K562 (cell line): ENCODE data around the gene RBMS3. TPM values are rescaled to one million over a fixed set of nuclear protein-coding genes. Genes with fewer than 3 reads are reported as not detected.

Source experiments
- ATAC-seq: fragments of 200-7000 bp; cut with Tn5 transposase; 3 replicates; pipeline ENCODE4 v1.9.1; 2020; ENCODE audit warnings: moderate library complexity
- BruUV-seq: library from RNA; stranded (reverse); fragments of 400-500 nt; replicated peaks from 2 replicates; lab custom pipeline; 2021; lab: Mats Ljungman, UMichigan
- CTCF ChIA-PET: fragments of 300-600 bp; formaldehyde crosslinking; extraction: SDS; loops from one replicate; lab custom pipeline; 2021; ENCODE audit warnings: low intra/inter-chr PET ratio; lab: Yijun Ruan, JAX
- POLR2A ChIA-PET: fragments of 300-600, 350-650 bp; sonication (Branson Sonifier 250); formaldehyde crosslinking; extraction: SDS; loops from one replicate; lab custom pipeline; 2021; ENCODE audit warnings: antibody characterized with exemption, inconsistent platforms; lab: Yijun Ruan, JAX
- DNase-seq, 4 experiments: peaks; one replicate each; pipeline versions ENCODE4 v3.0.0 to v3.0.0-alpha.2; 2011 to 2018; ENCODE audit warnings: low spot score in 3 of 4, mixed read lengths in 3 of 4; ENCODE audit errors: extremely low read depth in 1 of 4
- FAIRE-seq: peaks from 2 replicates; lab custom pipeline; 2011; peaks lifted over from hg19 to GRCh38; lab: Jason Lieb, UNC
- H2AFZ ChIP-seq: 2 replicates; pipeline ENCODE4 v1.6.0; 2011; ENCODE audit warnings: low read depth, low read length, control low read depth, inconsistent platforms
- H3K27ac ChIP-seq: fragments of 200-600 bp; 3 replicates; pipeline ENCODE4 v1.8.0; 2011; ENCODE audit warnings: low read depth, mild to moderate bottlenecking, control low read depth, inconsistent platforms, low read length, moderate library complexity, mixed read lengths; ENCODE audit errors: extremely low read depth
- H3K27me3 ChIP-seq, 2 experiments: fragments of 300-600 bp in 1 of 2; 2 replicates in 1 of 2; 3 replicates in 1 of 2; pipeline versions ENCODE4 v1.6.0 to v1.8.0; 2011; ENCODE audit warnings: inconsistent platforms in 2 of 2, low read length in 2 of 2, mild to moderate bottlenecking in 1 of 2, mixed read lengths in 1 of 2, moderate library complexity in 1 of 2; ENCODE audit not compliant: control insufficient read depth in 2 of 2, insufficient read depth in 2 of 2
- H3K36me3 ChIP-seq: fragments of 300-600 bp; 3 replicates; pipeline ENCODE4 v1.8.0; 2011; ENCODE audit warnings: mild to moderate bottlenecking, low read length, inconsistent platforms; ENCODE audit not compliant: control insufficient read depth, insufficient read depth
- H3K4me1 ChIP-seq, 2 experiments: fragments of 200-600 bp in 1 of 2; replicated peaks in 1 of 2; 2 replicates in 1 of 2; 3 replicates in 1 of 2; pipeline versions ENCODE4 v1.5.1 to v1.8.0; 2011; ENCODE audit warnings: inconsistent platforms in 2 of 2, low read length in 2 of 2, mild to moderate bottlenecking in 1 of 2, mixed read lengths in 1 of 2, moderate library complexity in 1 of 2; ENCODE audit not compliant: control insufficient read depth in 2 of 2, insufficient read depth in 2 of 2
- H3K4me2 ChIP-seq: 2 replicates; pipeline ENCODE4 v1.6.1; 2011; ENCODE audit warnings: low read length, control low read depth, inconsistent platforms, mixed read lengths; ENCODE audit not compliant: insufficient read depth
- H3K4me3 ChIP-seq: fragments of 200-600 bp; sonication (generic), shearing (Covaris generic); 2 replicates; pipeline ENCODE4 v1.5.1; 2016; ENCODE audit warnings: control low read depth, inconsistent platforms
- H3K79me2 ChIP-seq: fragments of 200-600 bp; 3 replicates; pipeline ENCODE4 v1.8.0; 2011; ENCODE audit warnings: low read length, inconsistent platforms; ENCODE audit not compliant: control insufficient read depth, insufficient read depth
- H3K9ac ChIP-seq, 2 experiments: 2 replicates each; pipeline versions ENCODE4 v1.6.0 to v1.6.1; 2011; ENCODE audit warnings: low read depth in 2 of 2, low read length in 2 of 2, control low read depth in 1 of 2, inconsistent platforms in 1 of 2, mild to moderate bottlenecking in 1 of 2, mixed read lengths in 1 of 2; ENCODE audit not compliant: insufficient read depth in 1 of 2
- H3K9me1 ChIP-seq: one replicate; pipeline ENCODE4 v1.6.0; 2011; ENCODE audit warnings: inconsistent platforms, mild to moderate bottlenecking, low read length, moderate library complexity; ENCODE audit not compliant: control insufficient read depth, insufficient read depth
- H3K9me3 ChIP-seq: replicated peaks from 2 replicates; pipeline ENCODE4 v1.5.1; 2011; ENCODE audit warnings: low read depth, low read length, inconsistent platforms; ENCODE audit not compliant: control insufficient read depth, insufficient read depth
- H4K20me1 ChIP-seq: replicated peaks from 2 replicates; pipeline ENCODE4 v1.6.1; 2011; ENCODE audit warnings: low read length, inconsistent platforms, mixed read lengths; ENCODE audit not compliant: control insufficient read depth, insufficient read depth
- EGR1 ChIP-seq: fragments of 450-650 bp; conservative IDR thresholded peaks from 2 replicates; pipeline ENCODE4 v1.6.1; 2017; ENCODE audit warnings: mild to moderate bottlenecking
- SIN3A ChIP-seq, 2 experiments: fragments of 150-350 bp in 1 of 2; IDR thresholded peaks; 2 replicates each; pipeline ENCODE4 v1.6.1; 2011 to 2016; ENCODE audit warnings: borderline replicate concordance in 2 of 2, low read depth in 2 of 2, low read length in 2 of 2, mild to moderate bottlenecking in 2 of 2, moderate library complexity in 2 of 2; ENCODE audit not compliant: control insufficient read depth in 1 of 2
- STAT5B ChIP-seq: fragments of 250-450 bp; sonication (Bioruptor Pico); IDR thresholded peaks from 2 replicates; pipeline ENCODE4 v1.8.0; 2021; ENCODE audit warnings: mild to moderate bottlenecking, inconsistent platforms
- TBP ChIP-seq: optimal IDR thresholded peaks from 2 replicates; pipeline ENCODE3; 2011; ENCODE audit warnings: low read depth, low read length, improper control_type of control experiment
- TRIM28 ChIP-seq: fragments of 450-650 bp; IDR thresholded peaks from 2 replicates; pipeline ENCODE4 v1.6.1; 2017
- USF2 ChIP-seq: sonication (generic); formaldehyde crosslinking; IDR thresholded peaks from 2 replicates; pipeline ENCODE4 v1.5.0; 2020; ENCODE audit warnings: missing genetic modification reagents
- WGBS: fragments of 100-300 bp; shearing (Covaris generic); methylation state at CpG from one replicate; pipeline ENCODE4 v1.1.6; 2016; ENCODE audit warnings: low coverage, mixed read lengths; ENCODE audit not compliant: insufficient coverage; ENCODE audit errors: missing lambda C conversion rate; 5-methylcytosine and 5-hydroxymethylcytosine counted together
- in situ Hi-C: fragments of 300-500 bp; cut with MboI; formaldehyde crosslinking; loops from 4 replicates; pipeline ENCODE4 v1.15.0; 2018; ENCODE audit warnings: inconsistent platforms, mixed read lengths
- intact Hi-C: fragments of 100-400 bp; cut with micrococcal nuclease; formaldehyde crosslinking; loops from 2 replicates; pipeline ENCODE4 v1.14.2; 2022
- polyA plus RNA-seq, 8 experiments: library from polyadenylated mRNA; depleted of rRNA in 4 of 8; stranded (reverse) in 5 of 8; unstranded in 3 of 8; fragments of >200 nt; fragmentation: Nextera tagmentation in 2 of 8; fragmentation: Illumina TruSeq in 1 of 8; extraction: Ambion mirVana in 2 of 8; extraction: Trizol in 1 of 8; gene quantifications; 2 replicates each; pipeline versions ENCODE4 v1.2.1 to v1.2.3, GENCODE V29; 2011 to 2014; ENCODE audit warnings: inconsistent platforms in 1 of 8, missing spikeins in 1 of 8
- total RNA-seq, 7 experiments: library from RNA; depleted of rRNA in 6 of 7; stranded (reverse); fragments of >200 nt in 6 of 7; fragmentation: Illumina TruSeq in 2 of 7; extraction: Trizol in 2 of 7; gene quantifications; 2 replicates each; pipeline versions ENCODE4 v1.2.1 to v1.2.3, GENCODE V29; 2011 to 2021; ENCODE audit warnings: low replicate concordance in 1 of 7

RBMS3 gene
- total and polyA plus RNA-seq, 9 of the 15 experiments (the other 6 are each of a cell fraction or from before 2014, with no cell fraction given), result 0.20 TPM; not detected in 8

- no peak for TF ChIP-seq SIN3A (IDR thresholded peaks at IDR 0.05; ENCODE audit: borderline replicate concordance in 2 of 2, control insufficient read depth in 1 of 2, low read depth in 2 of 2, low read length in 2 of 2)
- TF ChIP-seq EGR1, result no peak
- no peak for TF ChIP-seq STAT5B (CRISPR knock-in tag)
- TF ChIP-seq TBP, result no peak
Observed at GRCh38 chr3:29718661-29719065, 437.8 kb downstream of the RBMS3 start (continued).

GRCh38 chr3:29720665-29721064, 439.8 kb downstream of the RBMS3 start:
- DNase-seq, result no peak
- H3K4me3 ChIP-seq, result no peak overlapping the region
- in situ Hi-C loops, result no loop called here
- intact Hi-C loops, result no loop called here
- no peak overlapping the region for H3K27ac ChIP-seq
- ChIA-PET CTCF (no interaction called here), POLR2A (no interaction called here)
- no peaks in the 10 kb centered on the region for H3K36me3 ChIP-seq
- H3K4me2 ChIP-seq, result no peak overlapping the region
- H3K79me2 ChIP-seq, result no peaks in the 10 kb centered on the region
- no peak overlapping the region for H2AFZ ChIP-seq
- no peaks in the 10 kb centered on the region for H3K4me1 ChIP-seq
- no peaks in the 10 kb centered on the region for H3K9me1 ChIP-seq
- no TSS peak for BruUV-seq
- WGBS, result 0% methylated on average over 3 of the region's 3 CpGs
- H3K27me3 ChIP-seq, result no peaks in the 10 kb centered on the region
- no peaks in the 10 kb centered on the region for H4K20me1 ChIP-seq
- no peak for TF ChIP-seq TRIM28
- TF ChIP-seq USF2, result no peak
- no peak for FAIRE-seq
- H3K9ac ChIP-seq, result no peak overlapping the region
- no peak for ATAC-seq
- no peaks in the 10 kb centered on the region for H3K9me3 ChIP-seq
